NCI-H1417 treated with DMSO at 0.1 percent for 48 hours (cell line): ENCODE measurements around the gene PAX5.
A peak's percentile ranks its signal among the peaks of the same experiment; 100 is the strongest.
"Not testable (repeated sequence)": the region's sequence is repeated elsewhere in the genome, so short reads cannot be mapped to it uniquely, and the experiment has no call there.

Experiments
- DNase-seq: peaks from one replicate; lab custom pipeline; 2025; lab: John Stamatoyannopoulos, UW

PAX5 gene

DNA sequence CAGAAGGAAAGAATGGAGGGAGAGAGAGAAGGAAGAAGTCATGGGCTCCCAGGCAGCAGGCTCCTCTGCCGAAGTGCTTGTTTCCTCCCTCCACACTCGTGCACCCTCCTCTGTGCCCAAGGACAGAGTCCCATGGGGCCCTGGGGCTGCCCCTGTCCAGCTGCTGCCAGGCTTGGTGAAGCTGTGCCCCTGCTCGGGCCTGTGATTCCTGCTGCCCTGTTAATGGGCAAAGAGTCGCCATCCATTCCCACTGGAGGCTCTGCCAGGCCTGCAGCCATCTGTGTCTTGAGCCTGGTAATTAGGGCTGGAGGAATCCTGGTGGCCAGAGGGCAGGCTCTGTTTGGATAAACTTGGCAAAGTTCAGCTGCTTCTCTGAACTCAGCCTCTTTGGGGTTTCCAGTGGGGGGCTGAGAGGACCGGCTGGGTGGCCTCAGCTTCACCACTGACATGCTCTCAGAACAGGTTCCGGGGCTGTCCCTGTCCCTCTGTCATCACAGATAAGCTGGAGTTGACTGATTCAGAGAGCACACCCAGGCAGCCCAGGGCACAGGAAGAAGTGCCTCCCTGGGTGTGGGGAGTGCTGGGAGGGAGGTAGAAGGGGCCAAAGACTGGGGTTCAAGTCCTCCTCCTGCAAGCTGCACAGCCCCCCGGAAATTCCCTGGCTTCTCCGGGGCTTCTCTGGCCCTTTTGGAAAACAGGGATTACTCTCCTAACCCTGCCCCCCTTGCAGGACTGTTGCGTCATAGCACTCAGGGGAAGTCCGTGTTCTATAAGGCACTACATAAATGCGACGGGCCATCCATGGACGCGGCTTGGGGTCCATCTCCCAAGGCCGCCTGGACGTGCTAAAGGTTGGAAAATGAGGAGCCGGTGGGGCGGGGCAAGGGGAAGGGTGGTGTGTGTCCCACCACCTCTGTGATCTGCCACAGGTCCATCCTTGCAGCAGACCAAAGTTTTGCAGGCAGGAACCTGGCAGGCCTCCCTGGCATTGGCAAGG, 154.8 kb downstream of the PAX5 start:
- no peak for DNase-seq

DNA sequence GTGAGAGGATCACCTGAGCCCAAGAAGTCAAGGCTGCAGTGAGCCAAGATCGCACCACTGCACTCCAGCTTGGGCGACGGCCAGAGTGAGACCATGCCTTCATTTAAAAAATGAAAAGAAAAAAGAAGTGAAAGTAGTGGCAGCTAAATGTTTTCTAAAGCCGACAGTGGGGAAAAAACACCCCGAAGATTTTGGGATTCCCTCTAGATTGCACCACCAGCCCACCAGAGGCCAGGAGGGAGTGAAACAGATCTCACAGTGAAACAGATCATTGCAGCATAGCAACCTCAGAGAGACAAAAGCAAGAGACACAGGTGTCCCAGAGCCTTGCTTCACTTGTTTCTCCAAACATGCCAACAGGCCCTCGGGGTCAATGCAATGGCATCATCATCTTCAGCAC, 156.8 kb downstream of the PAX5 start:
- no peak for DNase-seq

DNA sequence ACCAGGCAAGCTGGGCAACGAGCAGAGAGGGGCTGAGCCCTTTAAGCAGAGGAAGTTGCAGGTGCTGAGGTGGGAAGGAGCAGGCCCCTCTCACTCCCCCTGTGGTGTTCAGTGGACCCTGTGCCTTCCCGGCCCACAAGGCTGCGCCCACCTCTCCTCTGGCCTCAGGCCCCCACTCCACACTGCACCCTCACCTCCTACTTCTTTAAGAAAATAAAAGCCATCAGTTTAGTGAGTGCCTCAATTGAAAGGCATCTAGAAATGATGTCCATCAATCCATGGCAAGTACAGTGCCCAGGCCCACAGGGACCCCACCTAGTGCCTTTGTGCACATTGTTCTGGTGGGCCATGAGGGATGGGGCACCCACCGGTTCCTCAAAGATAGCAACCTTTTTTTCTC, 158.0 kb downstream of the PAX5 start:
- no peak for DNase-seq

DNA sequence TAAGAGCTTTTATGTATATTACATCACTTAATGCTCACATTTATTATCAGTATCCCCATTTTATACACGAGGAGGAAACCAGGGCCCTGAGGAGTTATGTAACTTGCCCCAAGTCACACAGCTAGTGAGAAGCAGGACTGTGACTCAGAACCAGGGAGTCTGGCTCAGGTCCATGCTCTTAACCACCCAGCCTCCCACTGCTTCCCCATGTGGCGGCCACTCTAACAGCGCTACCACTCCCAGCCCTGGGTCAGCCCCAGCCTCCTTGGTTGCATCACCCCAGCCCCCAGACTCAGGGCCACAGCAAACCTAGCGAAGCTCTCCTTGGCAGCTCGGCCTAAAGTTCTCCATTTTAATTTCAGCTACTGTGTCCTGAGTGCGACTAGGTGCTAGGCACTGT, 159.1 kb downstream of the PAX5 start:
- DNase-seq = no peak

DNA sequence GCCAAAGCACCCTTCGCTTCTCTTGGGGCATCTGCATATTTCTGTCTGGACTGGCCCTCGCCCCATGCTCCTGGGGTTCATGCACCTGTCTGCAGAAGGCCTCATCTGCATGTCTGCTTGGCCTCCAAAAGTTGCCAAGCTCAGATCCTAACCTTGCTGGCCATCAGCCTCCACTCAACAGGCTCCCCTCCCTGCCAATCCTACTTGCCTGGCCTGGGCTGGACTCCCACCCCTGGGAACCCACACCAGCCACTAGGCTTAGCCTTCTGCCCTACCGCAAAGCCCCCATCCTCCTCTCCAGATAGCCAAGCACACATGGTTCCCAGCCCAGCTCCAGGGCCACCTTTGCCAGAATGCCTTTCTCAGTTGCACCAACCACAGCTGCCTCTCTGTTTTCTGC, 159.8 kb downstream of the PAX5 start:
- no peak for DNase-seq

- no peak for DNase-seq
Measured at GRCh38 chr9:36873247-36873875, 160.7 kb downstream of the PAX5 start.

DNA sequence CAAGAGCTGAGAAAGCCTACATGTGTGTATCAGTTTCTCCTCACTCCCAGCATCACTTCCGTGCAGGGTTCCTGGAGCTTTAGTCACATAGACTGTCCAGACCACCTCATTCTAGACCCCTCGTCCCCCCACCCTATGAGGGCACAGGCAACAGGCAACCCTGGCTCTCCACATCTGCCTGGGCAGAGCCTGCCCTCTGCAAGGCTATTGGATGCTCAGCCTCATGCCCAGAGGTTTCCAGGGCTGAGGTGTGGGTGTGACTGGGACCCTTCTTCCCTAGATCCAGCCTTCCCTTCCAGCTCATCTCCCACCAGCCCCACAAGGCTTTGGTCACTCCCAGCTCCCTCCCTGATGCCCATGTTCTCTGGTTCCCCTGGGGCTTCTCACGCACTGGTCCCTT, 161.4 kb downstream of the PAX5 start:
- DNase-seq = no peak

DNA sequence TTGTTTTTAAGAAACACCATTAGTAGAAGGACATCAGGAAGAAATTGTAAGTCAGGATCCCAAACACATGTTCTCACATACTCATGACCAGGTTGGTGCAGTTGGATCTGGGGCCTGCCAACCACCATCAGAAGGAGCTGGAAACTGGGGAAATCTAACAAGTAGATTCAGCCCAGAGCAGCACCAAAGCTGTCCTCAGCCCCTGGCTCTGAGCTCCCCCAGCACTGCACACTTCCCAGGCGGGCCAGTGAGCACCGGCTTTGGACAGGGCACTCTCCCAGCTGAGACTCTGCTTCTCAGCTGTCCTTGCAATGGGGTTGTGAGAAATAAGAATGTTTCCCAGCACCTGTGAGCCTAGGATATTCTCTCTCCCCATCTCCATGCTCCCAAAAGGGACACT, 162.5 kb downstream of the PAX5 start:
- DNase-seq = no peak

DNA sequence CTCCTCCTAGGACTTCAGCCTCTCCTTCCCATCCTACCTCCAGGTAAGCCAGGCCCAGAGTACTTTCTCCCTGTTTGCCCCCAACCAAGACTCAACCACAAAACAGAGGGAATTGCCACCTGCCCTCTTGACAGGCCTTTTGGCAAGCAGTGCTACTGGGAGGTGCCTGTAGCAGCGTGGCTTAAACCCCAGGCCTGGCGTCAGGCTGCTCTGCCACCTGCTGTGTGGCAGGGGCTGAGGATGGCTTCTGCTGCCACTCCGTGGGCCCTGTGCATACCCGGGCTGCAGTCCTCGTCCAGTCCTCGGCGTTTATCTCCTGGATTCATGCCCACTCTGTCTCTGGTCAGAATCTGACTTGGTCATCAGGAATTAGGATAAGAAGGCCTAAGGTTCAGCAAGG, 163.1 kb downstream of the PAX5 start:
- no peak for DNase-seq

GRCh38 chr9:36869605-36870004, 164.5 kb downstream of the PAX5 start:
- not testable (repeated sequence) for DNase-seq

DNA sequence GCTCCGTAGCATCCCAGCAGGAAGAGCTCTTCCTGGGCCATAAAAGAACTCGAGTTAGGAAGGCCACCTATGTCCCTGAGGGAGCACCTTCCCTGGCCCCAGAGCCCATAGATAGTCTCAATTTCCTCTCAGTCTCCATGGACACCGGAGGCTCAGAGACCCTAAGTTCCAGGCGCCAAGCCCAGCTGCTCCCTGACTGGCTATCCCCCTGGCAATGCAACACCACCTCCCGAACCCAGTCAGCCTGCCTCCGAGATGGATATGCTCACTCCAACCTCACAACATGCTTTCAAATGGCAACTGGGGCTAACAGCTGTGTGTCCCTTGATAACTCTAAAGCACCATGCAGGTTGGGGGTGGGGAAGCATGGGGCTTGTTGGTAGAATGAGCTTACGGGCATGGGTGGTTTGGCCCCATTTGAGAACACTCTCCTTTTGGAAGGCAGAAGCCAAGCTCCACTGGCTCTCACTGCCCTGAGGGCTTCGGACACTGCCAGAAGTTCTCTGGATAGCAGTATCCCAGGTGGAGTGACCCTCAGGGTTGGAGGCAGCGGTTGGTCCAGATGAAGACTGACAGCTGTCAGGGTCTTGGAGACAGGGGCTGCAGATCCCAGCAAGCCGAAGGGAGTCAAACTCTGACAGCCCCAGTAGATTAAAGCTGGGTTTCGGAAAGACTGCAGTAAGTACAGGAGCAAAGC, 165.3 kb downstream of the PAX5 start:
- DNase-seq = no peak

- DNase-seq = peak; percentile 44
Measured at GRCh38 chr9:36867672-36868471, 166.2 kb downstream of the PAX5 start.

DNA sequence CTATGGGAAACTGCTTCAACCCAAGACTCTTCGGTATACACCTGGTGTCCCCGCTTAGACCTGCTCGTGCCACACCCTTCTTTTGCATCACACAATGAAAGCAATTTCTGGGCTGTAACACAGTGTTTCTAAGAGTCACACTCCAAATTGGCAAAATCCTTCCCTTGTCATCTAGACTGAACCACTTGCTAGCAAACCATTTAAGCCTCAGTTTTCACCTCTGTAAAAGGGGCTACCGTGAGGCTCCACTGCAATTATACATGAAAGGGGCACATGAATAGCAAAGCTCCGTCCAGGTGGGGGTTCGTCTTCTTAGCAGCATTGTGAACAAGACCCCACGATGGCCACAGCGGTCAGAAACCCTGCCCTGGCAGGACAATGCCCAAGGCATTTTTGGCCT, 166.8 kb downstream of the PAX5 start:
- DNase-seq = no peak

DNA sequence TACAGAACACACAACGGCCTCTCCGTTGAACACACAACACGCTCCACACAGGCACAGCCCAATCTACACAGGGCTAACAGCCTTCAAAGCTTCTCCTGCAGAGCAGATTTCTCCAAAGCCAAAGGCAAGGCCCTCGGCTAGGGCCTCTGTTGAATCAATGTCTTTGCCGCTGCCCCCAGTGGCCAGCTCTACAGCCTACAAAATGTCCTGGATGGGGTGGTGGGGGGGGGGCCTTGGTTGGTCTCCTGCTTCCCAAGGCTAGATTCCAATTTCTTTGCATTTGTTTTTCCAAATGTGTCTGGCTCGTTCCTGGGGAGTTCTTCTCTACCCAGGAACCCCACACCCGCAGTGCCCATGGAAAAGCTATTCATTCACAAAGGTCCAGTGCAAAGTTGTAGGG, 167.2 kb downstream of the PAX5 start:
- DNase-seq = no peak

GRCh38 chr9:36865731-36866635, 168.1 kb downstream of the PAX5 start:
- DNase-seq = no peak

DNA sequence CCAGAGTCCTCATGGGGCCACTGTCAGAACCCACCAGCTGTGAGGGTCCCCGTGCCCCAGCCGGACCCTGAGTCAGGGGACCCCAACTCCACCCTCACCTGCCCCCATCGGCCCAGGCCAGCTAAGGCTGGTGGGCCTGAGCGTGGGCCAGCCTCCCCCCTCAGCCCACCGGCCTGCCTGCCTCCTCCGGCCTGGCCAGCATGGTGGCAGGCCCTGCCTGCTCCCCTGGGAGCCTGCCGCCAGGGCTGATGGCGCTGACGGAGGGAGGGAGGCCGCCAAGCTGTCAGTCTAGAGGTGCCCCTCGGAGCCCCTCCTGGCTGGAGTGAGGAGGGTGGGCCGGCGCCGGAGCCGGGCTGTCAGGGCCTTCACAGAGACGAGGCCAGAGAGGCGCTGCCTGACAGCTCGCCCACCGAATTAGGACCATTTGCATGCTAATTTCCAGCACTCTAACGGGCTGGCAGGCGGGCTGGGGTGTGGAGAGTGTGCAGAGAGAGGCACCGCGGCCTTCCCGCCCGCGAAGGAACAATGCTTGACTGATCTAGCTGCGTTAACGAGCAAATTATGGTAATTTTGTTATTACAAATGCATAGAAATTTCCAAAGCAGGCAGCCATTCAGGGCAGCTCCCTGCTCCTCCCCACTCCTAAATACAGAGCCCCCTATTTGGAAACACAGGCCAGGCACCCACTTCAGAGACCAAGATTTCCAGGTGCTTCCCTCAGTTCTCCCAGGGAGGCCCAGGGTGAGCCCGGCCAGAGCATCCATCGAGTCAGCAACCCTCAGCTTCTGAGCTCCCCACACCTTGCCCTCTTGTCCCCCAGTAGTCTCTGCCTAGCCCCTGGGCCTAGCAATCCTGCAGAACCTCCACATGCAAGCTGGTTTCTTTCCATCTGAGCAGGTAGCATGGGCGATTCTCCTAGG, 169.3 kb downstream of the PAX5 start:
- DNase-seq = no peak

DNA sequence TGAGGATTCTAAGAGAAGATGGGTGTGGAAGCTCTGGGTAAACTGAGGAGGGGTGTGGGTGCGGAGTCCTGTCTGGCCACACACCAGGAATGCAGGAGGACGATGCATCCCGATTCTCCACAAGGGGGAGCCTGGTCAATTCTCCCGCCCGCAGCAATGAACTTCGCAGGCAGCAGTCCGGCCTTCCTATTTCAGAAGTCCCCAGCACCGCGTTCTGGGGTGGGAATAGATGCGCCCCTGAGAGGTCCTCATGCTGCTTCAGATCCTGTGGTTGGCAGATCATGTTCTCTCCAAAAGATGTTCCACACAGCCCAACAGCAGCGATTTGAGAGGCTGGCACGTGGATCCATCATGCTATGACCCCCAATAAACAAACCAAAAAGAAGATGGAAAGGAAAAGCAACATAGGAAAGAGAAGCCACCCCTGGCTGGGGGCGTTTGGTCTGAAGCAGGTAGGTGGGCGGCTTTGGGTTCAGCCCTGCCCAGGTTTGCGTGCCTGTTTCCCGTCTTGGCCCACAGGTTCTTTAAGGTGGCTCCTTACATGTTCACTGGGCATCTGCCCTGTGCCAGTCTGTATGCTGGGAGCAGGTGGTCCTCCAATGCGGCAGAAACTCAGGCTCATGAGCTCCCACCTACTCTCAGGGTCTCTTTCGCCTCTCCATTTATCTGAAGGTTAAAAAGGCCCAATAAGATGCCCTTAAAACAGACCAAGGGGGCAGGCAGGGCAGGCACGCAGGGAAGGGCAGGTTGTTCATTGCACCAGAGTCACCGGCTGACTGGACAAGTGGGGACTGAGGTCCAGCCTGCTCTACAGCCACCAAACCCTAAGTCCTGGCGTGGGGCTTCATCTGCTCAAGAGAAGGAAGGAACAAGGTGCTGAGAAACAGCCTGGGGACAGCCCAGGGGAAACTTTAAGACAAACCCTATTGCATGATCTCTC, 171.6 kb downstream of the PAX5 start:
- no peak for DNase-seq

GRCh38 chr9:36861528-36862205, 172.4 kb downstream of the PAX5 start:
- no peak for DNase-seq
